Thyroid gland (tissue), 4 donors: Measurements from ENCODE around the gene FIG4.
"Not testable (repeated sequence)": the region's sequence is repeated elsewhere in the genome, so short reads cannot be mapped to it uniquely, and the experiment has no call there.

Experiments used
- CTCF ChIP-seq, 6 experiments: fragments of 200-600 bp in 3 of 6; fragments of 450-650 bp in 3 of 6; sonication (generic) in 3 of 6; IDR thresholded peaks; one replicate each; pipeline ENCODE4 v1.5.1; 2016 to 2019; ENCODE audit warnings: antibody characterized with exemption in 6 of 6, mild to moderate bottlenecking in 2 of 6, inconsistent platforms in 1 of 6, moderate library complexity in 1 of 6
- POLR2A ChIP-seq, 2 donors: fragments of 450-650 bp; IDR thresholded peaks; one replicate each; pipeline ENCODE4 v1.6.1; 2017; ENCODE audit warnings: antibody characterized with exemption in 2 of 2, mild to moderate bottlenecking in 2 of 2, moderate library complexity in 1 of 2

- not testable (repeated sequence) for TF ChIP-seq CTCF, POLR2A (IDR thresholded peaks at IDR 0.05)
Measured at GRCh38 chr6:109831352-109831751, 140.3 kb downstream of the FIG4 start.
